ENCODE measurements around the gene USP3. TPM values are rescaled to one million over a fixed set of nuclear protein-coding genes. Genes with fewer than 3 reads are reported as not detected.

USP3 gene
- total and polyA plus RNA-seq, 2 of the 13 experiments (the other 11 are each of a cell fraction or from before 2014, with no cell fraction given) = 14.3 to 61.2 TPM

DNA sequence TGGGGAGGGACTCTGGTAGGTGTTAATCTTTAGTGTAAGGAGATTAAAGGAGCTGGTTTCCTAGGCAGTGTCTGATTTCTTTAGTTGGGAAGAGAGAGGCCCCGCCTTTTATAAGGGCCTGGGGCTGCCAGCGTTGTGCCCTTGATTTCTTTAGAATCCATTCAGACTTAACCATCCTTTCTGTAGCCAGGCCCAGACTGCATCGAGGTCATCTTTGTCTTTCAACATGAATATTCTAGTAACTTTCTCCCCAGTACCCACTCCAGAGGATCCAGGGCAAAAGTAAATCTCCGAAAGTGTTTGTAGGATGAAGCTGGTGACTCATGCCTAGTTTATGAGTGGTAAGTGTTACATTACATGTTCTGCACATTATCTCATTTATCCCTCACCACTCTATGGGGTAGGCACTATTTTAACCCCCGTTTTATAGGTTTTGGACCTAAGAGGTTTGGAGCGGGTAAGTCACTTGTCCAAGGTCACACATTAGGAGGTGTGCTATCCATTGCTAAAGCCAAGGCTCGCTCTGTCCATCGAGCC lies 11.8 kb upstream of the USP3 start:
- Histone ChIP-seq H3K27me3 (ENCODE audit: control insufficient read depth in 1 of 2, insufficient read depth in 2 of 2, low read length in 2 of 2) (peaks cover 0 to 3% of the 10 kb centered on the region in 2 experiments; a peak in 2 of 5 replicates), H3K27ac (ENCODE audit: extremely low read length, insufficient read depth, low read length) (no peak overlapping the region), H3K36me3 (replicated peaks in 1 of 2; ENCODE audit: control insufficient read depth in 1 of 2, insufficient read depth in 2 of 2, low read length in 2 of 2) (no peaks in the 10 kb centered on the region), H3K4me3 (replicated peaks in 1 of 3; ENCODE audit: insufficient read depth in 1 of 3, low read depth in 2 of 3, low read length in 3 of 3) (no peak overlapping the region), H3K9me3 (ENCODE audit: low read length) (no peaks in the 10 kb centered on the region), H3K4me1 (ENCODE audit: insufficient read depth, low read length) (peaks cover 60% of the 10 kb centered on the region), H3K79me2 (ENCODE audit: insufficient read depth, low read length) (no peaks in the 10 kb centered on the region), H4K20me1 (ENCODE audit: insufficient read depth, low read length) (no peaks in the 10 kb centered on the region), H2AFZ (ENCODE audit: low read length) (no peak overlapping the region), H3K9ac (ENCODE audit: insufficient read depth, low read depth, low read length) (no peak overlapping the region), H3K4me2 (ENCODE audit: low read depth, low read length) (no peak overlapping the region)
- ChIA-PET CTCF (ENCODE audit: low intra/inter-chr PET ratio, low total read pairs) (no interaction called here), POLR2A (interaction anchor here (2.0 kb wide), 1 partner anchor 12 kb away, joined by 7 read pairs; the partner anchor contains the start of gene USP3)
- no peak for FAIRE-seq
- TF ChIP-seq, protein P1, sequence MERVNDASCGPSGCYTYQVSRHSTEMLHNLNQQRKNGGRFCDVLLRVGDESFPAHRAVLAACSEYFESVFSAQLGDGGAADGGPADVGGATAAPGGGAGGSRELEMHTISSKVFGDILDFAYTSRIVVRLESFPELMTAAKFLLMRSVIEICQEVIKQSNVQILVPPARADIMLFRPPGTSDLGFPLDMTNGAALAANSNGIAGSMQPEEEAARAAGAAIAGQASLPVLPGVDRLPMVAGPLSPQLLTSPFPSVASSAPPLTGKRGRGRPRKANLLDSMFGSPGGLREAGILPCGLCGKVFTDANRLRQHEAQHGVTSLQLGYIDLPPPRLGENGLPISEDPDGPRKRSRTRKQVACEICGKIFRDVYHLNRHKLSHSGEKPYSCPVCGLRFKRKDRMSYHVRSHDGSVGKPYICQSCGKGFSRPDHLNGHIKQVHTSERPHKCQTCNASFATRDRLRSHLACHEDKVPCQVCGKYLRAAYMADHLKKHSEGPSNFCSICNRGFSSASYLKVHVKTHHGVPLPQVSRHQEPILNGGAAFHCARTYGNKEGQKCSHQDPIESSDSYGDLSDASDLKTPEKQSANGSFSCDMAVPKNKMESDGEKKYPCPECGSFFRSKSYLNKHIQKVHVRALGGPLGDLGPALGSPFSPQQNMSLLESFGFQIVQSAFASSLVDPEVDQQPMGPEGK (CRISPR knock-in tag; IDR thresholded peaks at IDR 0.05) = no peak
- TF ChIP-seq, protein P2, sequence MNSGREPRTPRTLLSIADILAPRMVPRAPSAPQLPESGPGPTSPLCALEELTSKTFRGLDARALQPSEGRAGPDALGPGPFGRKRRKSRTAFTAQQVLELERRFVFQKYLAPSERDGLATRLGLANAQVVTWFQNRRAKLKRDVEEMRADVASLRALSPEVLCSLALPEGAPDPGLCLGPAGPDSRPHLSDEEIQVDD (CRISPR knock-in tag; IDR thresholded peaks at IDR 0.05; ENCODE audit: borderline replicate concordance) = no peak
- TF ChIP-seq SNAI1 (CRISPR knock-in tag; IDR thresholded peaks at IDR 0.05; ENCODE audit: borderline replicate concordance) (no peak), SMC3 (IDR thresholded peaks at IDR 0.05; ENCODE audit: low read length) (no peak), ZNF160 (CRISPR knock-in tag; IDR thresholded peaks at IDR 0.05) (no peak), FOXO1 (CRISPR knock-in tag; IDR thresholded peaks at IDR 0.05) (no peak), PLRG1 (conservative IDR thresholded peaks at IDR 0.05) (no peak), ZNF839 (CRISPR knock-in tag; IDR thresholded peaks at IDR 0.05; ENCODE audit: borderline replicate concordance) (no peak)
- TF ChIP-seq, protein P3, sequence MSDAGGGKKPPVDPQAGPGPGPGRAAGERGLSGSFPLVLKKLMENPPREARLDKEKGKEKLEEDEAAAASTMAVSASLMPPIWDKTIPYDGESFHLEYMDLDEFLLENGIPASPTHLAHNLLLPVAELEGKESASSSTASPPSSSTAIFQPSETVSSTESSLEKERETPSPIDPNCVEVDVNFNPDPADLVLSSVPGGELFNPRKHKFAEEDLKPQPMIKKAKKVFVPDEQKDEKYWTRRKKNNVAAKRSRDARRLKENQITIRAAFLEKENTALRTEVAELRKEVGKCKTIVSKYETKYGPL (CRISPR knock-in tag; IDR thresholded peaks at IDR 0.05) = no peak
- TF ChIP-seq, protein P4, sequence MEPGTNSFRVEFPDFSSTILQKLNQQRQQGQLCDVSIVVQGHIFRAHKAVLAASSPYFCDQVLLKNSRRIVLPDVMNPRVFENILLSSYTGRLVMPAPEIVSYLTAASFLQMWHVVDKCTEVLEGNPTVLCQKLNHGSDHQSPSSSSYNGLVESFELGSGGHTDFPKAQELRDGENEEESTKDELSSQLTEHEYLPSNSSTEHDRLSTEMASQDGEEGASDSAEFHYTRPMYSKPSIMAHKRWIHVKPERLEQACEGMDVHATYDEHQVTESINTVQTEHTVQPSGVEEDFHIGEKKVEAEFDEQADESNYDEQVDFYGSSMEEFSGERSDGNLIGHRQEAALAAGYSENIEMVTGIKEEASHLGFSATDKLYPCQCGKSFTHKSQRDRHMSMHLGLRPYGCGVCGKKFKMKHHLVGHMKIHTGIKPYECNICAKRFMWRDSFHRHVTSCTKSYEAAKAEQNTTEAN (CRISPR knock-in tag; conservative IDR thresholded peaks at IDR 0.05) = no peak
- TF ChIP-seq, protein P5, sequence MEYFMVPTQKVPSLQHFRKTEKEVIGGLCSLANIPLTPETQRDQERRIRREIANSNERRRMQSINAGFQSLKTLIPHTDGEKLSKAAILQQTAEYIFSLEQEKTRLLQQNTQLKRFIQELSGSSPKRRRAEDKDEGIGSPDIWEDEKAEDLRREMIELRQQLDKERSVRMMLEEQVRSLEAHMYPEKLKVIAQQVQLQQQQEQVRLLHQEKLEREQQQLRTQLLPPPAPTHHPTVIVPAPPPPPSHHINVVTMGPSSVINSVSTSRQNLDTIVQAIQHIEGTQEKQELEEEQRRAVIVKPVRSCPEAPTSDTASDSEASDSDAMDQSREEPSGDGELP (IDR thresholded peaks at IDR 0.05; ENCODE audit: borderline replicate concordance, low read depth) = no peak
- TF ChIP-seq, protein P6, sequence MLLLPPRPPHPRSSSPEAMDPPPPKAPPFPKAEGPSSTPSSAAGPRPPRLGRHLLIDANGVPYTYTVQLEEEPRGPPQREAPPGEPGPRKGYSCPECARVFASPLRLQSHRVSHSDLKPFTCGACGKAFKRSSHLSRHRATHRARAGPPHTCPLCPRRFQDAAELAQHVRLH (CRISPR knock-in tag; IDR thresholded peaks at IDR 0.05; ENCODE audit: borderline replicate concordance, low read depth) = no peak
- TF ChIP-seq, protein P7, sequence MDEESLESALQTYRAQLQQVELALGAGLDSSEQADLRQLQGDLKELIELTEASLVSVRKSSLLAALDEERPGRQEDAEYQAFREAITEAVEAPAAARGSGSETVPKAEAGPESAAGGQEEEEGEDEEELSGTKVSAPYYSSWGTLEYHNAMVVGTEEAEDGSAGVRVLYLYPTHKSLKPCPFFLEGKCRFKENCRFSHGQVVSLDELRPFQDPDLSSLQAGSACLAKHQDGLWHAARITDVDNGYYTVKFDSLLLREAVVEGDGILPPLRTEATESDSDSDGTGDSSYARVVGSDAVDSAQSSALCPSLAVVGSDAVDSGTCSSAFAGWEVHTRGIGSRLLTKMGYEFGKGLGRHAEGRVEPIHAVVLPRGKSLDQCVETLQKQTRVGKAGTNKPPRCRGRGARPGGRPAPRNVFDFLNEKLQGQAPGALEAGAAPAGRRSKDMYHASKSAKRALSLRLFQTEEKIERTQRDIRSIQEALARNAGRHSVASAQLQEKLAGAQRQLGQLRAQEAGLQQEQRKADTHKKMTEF (CRISPR knock-in tag; IDR thresholded peaks at IDR 0.05) = no peak
- TF ChIP-seq, protein P8, sequence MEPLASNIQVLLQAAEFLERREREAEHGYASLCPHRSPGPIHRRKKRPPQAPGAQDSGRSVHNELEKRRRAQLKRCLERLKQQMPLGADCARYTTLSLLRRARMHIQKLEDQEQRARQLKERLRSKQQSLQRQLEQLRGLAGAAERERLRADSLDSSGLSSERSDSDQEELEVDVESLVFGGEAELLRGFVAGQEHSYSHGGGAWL (CRISPR knock-in tag; IDR thresholded peaks at IDR 0.05) = no peak
- no TSS peak for BruUV-seq (replicated peaks)
- ATAC-seq = no peak
- in situ Hi-C loops (cut with HindIII; ENCODE audit: extremely low pct_ligation_motif_present, low pct_unique_long_range_greater_than_20kb) (no loop called here), intact Hi-C loops (cut with micrococcal nuclease; ENCODE audit: unreplicated experiment) (no loop called here)
- no peak for DNase-seq (ENCODE audit: low spot score)
- 42% methylated on average over 8 of the region's 8 CpGs for WGBS (ENCODE audit: low lambda C conversion rate)

Measured in HepG2 (cell line).